ENCODE results near the gene NPAS3. TPM values are rescaled to one million over a fixed set of nuclear protein-coding genes. Genes with fewer than 3 reads are reported as not detected.

NPAS3 gene
- total and polyA plus RNA-seq, 2 of the 13 experiments (the other 11 are each of a cell fraction or from before 2014, with no cell fraction given) = not detected

DNA sequence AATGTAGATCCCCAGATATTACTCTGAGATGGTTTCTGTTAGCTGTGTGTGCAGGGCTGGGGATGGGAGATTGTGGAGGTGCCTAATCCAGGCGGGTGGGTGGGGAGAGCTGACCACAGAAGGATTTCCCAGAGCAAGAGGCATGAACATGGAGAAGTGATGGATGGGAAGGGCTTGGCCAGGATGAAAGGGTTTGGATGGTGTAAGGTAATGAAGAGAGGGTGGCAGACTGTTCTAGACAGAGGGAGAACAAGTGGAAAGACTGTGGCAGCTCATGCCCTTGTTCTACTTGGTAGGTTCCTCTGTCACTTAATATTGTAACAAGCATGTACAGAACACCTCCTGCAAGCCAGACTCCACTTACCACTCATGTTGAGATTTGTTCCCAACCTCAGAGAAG is 187.8 kb downstream of the NPAS3 start (continued):
- TF ChIP-seq, protein P1, sequence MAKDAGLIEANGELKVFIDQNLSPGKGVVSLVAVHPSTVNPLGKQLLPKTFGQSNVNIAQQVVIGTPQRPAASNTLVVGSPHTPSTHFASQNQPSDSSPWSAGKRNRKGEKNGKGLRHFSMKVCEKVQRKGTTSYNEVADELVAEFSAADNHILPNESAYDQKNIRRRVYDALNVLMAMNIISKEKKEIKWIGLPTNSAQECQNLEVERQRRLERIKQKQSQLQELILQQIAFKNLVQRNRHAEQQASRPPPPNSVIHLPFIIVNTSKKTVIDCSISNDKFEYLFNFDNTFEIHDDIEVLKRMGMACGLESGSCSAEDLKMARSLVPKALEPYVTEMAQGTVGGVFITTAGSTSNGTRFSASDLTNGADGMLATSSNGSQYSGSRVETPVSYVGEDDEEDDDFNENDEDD (CRISPR knock-in tag; IDR thresholded peaks at IDR 0.05; ENCODE audit: borderline replicate concordance) = no peak
- TF ChIP-seq ATAD3A (CRISPR knock-in tag; IDR thresholded peaks at IDR 0.05) (no peak), KLF16 (CRISPR knock-in tag; IDR thresholded peaks at IDR 0.05) (no peak)
- TF ChIP-seq, protein P2, sequence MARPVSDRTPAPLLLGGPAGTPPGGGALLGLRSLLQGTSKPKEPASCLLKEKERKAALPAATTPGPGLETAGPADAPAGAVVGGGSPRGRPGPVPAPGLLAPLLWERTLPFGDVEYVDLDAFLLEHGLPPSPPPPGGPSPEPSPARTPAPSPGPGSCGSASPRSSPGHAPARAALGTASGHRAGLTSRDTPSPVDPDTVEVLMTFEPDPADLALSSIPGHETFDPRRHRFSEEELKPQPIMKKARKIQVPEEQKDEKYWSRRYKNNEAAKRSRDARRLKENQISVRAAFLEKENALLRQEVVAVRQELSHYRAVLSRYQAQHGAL (CRISPR knock-in tag; IDR thresholded peaks at IDR 0.05; ENCODE audit: not compliant biosample characterization) = no peak

DNA sequence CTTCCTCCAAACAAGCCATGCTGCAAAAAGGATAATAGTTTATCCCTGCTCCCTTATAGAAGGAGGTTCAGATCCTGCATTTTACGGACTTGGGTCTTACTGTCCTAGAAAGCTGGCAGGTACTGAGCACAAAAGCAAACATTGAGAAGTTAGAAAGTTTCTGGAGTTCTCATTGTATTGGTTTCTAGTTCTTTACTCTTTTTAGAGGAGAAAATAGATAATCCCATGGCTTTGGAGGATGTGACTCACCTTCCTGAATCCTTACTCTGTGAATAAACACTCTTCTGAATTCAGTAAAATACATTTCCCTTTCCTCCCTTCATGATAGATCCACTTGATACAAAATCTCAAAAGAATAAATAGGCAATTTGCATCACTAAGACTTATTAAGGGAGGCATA is 188.9 kb downstream of the NPAS3 start:
- H3K79me2 ChIP-seq (ENCODE audit: insufficient read depth, low read length) = no peaks in the 10 kb centered on the region
- no peak overlapping the region for H3K9ac ChIP-seq (ENCODE audit: insufficient read depth, low read depth, low read length)
- intact Hi-C loops (cut with micrococcal nuclease; ENCODE audit: unreplicated experiment) (no loop called here), in situ Hi-C loops (cut with HindIII; ENCODE audit: extremely low pct_ligation_motif_present, low pct_unique_long_range_greater_than_20kb) (no loop called here)
- H3K27me3 ChIP-seq (ENCODE audit: control insufficient read depth in 1 of 2, insufficient read depth in 2 of 2, low read length in 2 of 2) = no peaks in the 10 kb centered on the region
- H3K27ac ChIP-seq (ENCODE audit: extremely low read length, insufficient read depth, low read length) = no peak overlapping the region
- no peak overlapping the region for H3K4me3 ChIP-seq (replicated peaks in 1 of 3; ENCODE audit: insufficient read depth in 1 of 3, low read depth in 2 of 3, low read length in 3 of 3)
- H4K20me1 ChIP-seq (ENCODE audit: insufficient read depth, low read length) = no peaks in the 10 kb centered on the region
- ChIA-PET POLR2A (no interaction called here), CTCF (ENCODE audit: low intra/inter-chr PET ratio, low total read pairs) (no interaction called here)
- ATAC-seq (no peak), FAIRE-seq (no peak), DNase-seq (ENCODE audit: low spot score) (no peak)
- no peak overlapping the region for H3K4me2 ChIP-seq (ENCODE audit: low read depth, low read length)
- peaks cover 16% of the 10 kb centered on the region for H3K9me3 ChIP-seq (ENCODE audit: low read length)
- WGBS (ENCODE audit: low lambda C conversion rate) = 6% methylated on average over 1 of the region's 1 CpG
- H3K36me3 ChIP-seq (replicated peaks in 1 of 2; ENCODE audit: control insufficient read depth in 1 of 2, insufficient read depth in 2 of 2, low read length in 2 of 2) = no peaks in the 10 kb centered on the region
- H2AFZ ChIP-seq (ENCODE audit: low read length) = no peak overlapping the region
- H3K4me1 ChIP-seq (ENCODE audit: insufficient read depth, low read length) = no peaks in the 10 kb centered on the region
- BruUV-seq (replicated peaks) = no TSS peak
- TF ChIP-seq RAD51 (IDR thresholded peaks at IDR 0.05; ENCODE audit: borderline replicate concordance) (no peak), ZIK1 (CRISPR knock-in tag; IDR thresholded peaks at IDR 0.05; ENCODE audit: borderline replicate concordance, low read depth) (no peak), SMAD9 (CRISPR knock-in tag; IDR thresholded peaks at IDR 0.05) (no peak), ZNF282 (IDR thresholded peaks at IDR 0.05; ENCODE audit: partially characterized antibody) (no peak), TOE1 (CRISPR knock-in tag; IDR thresholded peaks at IDR 0.05) (no peak), FIP1L1 (IDR thresholded peaks at IDR 0.05; ENCODE audit: borderline replicate concordance, insufficient read depth, low read depth, low read length) (no peak)
- TF ChIP-seq, protein P3, sequence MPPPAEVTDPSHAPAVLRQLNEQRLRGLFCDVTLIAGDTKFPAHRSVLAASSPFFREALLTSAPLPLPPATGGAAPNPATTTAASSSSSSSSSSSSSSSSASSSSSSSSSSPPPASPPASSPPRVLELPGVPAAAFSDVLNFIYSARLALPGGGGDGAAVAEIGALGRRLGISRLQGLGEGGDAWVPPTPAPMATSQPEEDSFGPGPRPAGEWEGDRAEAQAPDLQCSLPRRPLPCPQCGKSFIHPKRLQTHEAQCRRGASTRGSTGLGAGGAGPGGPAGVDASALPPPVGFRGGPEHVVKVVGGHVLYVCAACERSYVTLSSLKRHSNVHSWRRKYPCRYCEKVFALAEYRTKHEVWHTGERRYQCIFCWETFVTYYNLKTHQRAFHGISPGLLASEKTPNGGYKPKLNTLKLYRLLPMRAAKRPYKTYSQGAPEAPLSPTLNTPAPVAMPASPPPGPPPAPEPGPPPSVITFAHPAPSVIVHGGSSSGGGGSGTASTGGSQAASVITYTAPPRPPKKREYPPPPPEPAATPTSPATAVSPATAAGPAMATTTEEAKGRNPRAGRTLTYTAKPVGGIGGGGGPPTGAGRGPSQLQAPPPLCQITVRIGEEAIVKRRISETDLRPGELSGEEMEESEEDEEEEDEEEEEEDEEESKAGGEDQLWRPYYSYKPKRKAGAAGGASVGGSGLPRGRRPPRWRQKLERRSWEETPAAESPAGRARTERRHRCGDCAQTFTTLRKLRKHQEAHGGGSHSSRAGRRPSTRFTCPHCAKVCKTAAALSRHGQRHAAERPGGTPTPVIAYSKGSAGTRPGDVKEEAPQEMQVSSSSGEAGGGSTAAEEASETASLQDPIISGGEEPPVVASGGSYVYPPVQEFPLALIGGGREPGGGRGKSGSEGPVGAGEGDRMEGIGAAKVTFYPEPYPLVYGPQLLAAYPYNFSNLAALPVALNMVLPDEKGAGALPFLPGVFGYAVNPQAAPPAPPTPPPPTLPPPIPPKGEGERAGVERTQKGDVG (CRISPR knock-in tag; IDR thresholded peaks at IDR 0.05; ENCODE audit: borderline replicate concordance) = no peak
- TF ChIP-seq, protein P4, sequence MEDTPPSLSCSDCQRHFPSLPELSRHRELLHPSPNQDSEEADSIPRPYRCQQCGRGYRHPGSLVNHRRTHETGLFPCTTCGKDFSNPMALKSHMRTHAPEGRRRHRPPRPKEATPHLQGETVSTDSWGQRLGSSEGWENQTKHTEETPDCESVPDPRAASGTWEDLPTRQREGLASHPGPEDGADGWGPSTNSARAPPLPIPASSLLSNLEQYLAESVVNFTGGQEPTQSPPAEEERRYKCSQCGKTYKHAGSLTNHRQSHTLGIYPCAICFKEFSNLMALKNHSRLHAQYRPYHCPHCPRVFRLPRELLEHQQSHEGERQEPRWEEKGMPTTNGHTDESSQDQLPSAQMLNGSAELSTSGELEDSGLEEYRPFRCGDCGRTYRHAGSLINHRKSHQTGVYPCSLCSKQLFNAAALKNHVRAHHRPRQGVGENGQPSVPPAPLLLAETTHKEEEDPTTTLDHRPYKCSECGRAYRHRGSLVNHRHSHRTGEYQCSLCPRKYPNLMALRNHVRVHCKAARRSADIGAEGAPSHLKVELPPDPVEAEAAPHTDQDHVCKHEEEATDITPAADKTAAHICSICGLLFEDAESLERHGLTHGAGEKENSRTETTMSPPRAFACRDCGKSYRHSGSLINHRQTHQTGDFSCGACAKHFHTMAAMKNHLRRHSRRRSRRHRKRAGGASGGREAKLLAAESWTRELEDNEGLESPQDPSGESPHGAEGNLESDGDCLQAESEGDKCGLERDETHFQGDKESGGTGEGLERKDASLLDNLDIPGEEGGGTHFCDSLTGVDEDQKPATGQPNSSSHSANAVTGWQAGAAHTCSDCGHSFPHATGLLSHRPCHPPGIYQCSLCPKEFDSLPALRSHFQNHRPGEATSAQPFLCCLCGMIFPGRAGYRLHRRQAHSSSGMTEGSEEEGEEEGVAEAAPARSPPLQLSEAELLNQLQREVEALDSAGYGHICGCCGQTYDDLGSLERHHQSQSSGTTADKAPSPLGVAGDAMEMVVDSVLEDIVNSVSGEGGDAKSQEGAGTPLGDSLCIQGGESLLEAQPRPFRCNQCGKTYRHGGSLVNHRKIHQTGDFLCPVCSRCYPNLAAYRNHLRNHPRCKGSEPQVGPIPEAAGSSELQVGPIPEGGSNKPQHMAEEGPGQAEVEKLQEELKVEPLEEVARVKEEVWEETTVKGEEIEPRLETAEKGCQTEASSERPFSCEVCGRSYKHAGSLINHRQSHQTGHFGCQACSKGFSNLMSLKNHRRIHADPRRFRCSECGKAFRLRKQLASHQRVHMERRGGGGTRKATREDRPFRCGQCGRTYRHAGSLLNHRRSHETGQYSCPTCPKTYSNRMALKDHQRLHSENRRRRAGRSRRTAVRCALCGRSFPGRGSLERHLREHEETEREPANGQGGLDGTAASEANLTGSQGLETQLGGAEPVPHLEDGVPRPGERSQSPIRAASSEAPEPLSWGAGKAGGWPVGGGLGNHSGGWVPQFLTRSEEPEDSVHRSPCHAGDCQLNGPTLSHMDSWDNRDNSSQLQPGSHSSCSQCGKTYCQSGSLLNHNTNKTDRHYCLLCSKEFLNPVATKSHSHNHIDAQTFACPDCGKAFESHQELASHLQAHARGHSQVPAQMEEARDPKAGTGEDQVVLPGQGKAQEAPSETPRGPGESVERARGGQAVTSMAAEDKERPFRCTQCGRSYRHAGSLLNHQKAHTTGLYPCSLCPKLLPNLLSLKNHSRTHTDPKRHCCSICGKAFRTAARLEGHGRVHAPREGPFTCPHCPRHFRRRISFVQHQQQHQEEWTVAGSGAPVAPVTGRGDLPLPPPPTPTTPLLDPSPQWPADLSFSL (CRISPR knock-in tag; IDR thresholded peaks at IDR 0.05) = no peak

Data from HepG2 (cell line).